GM06990 (cell line): Measurements from ENCODE around the gene RAP1GAP2.

Experiments used
- DNase-seq: peaks from one replicate; pipeline ENCODE4 v3.0.0-alpha.2; 2011; ENCODE audit not compliant: insufficient read length; ENCODE audit errors: extremely low read depth
- H3K27me3 ChIP-seq: replicated peaks from 2 replicates; pipeline ENCODE4 v1.6.0; 2011; ENCODE audit warnings: low read length; ENCODE audit not compliant: control insufficient read depth, insufficient read depth
- H3K36me3 ChIP-seq: 2 replicates; pipeline ENCODE4 v1.5.1; 2011; ENCODE audit warnings: low read length; ENCODE audit not compliant: control insufficient read depth, insufficient read depth
- H3K4me3 ChIP-seq: replicated peaks from 2 replicates; pipeline ENCODE4 v1.5.1; 2011; ENCODE audit warnings: low read depth, mild to moderate bottlenecking, control low read depth, low read length
- CTCF ChIP-seq: IDR thresholded peaks from 2 replicates; pipeline ENCODE4 v1.5.1; 2011; ENCODE audit warnings: low read length, control low read depth, mild to moderate bottlenecking, inconsistent platforms; ENCODE audit not compliant: insufficient read depth, poor library complexity, severe bottlenecking

RAP1GAP2 gene

GRCh38 chr17:2946144-2946543, 149.9 kb downstream of the RAP1GAP2 start:
- Histone ChIP-seq H3K36me3 (no peaks in the 10 kb centered on the region), H3K27me3 (no peaks in the 10 kb centered on the region; the same call in 1 of the 2 replicates), H3K4me3 (no peak overlapping the region)
- TF ChIP-seq CTCF = no peak
- DNase-seq = no peak

GRCh38 chr17:2947588-2947950, 151.3 kb downstream of the RAP1GAP2 start:
- Histone ChIP-seq H3K4me3 (no peak overlapping the region), H3K27me3 (no peaks in the 10 kb centered on the region; the same call in 1 of the 2 replicates), H3K36me3 (no peaks in the 10 kb centered on the region)
- DNase-seq = no peak
- TF ChIP-seq CTCF = no peak

- Histone ChIP-seq H3K27me3 (no peaks in the 10 kb centered on the region; the same call in 1 of the 2 replicates), H3K36me3 (no peaks in the 10 kb centered on the region), H3K4me3 (no peak overlapping the region)
- no peak for TF ChIP-seq CTCF
- no peak for DNase-seq
Observed at GRCh38 chr17:2947996-2948550, 151.8 kb downstream of the RAP1GAP2 start.

GRCh38 chr17:2948721-2949468, 152.7 kb downstream of the RAP1GAP2 start:
- Histone ChIP-seq H3K27me3 (no peaks in the 10 kb centered on the region; the same call in 1 of the 2 replicates), H3K4me3 (no peak overlapping the region), H3K36me3 (no peaks in the 10 kb centered on the region)
- DNase-seq = no peak
- no peak for TF ChIP-seq CTCF

GRCh38 chr17:2949469-2950044, 153.3 kb downstream of the RAP1GAP2 start:
- H3K27me3 ChIP-seq = no peaks in the 10 kb centered on the region; the same call in 1 of the 2 replicates
- DNase-seq = no peak
- no peak overlapping the region for H3K4me3 ChIP-seq
- H3K36me3 ChIP-seq = no peaks in the 10 kb centered on the region
- no peak for TF ChIP-seq CTCF
